Measurements from ENCODE around the gene ICA1L.

DNA sequence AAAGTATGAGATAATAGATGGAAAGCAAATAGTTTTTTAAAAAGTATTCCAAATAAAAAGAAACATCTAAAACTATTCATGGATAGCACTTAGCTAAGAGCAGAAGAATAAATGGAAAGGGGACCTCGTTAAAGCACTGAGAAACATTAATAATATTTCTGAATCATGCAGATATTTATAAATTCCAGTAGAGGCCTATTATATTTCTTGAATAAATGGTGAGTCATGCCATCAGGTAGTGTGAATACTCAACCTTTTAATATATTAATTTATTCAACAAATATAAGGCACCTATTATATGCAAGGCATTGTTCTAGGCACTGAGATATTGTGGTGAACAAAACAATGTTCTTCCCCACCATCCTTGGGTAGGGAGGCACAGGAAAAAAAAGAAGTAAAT lies 53.8 kb downstream of the ICA1L start:
- TF ChIP-seq, protein P1, sequence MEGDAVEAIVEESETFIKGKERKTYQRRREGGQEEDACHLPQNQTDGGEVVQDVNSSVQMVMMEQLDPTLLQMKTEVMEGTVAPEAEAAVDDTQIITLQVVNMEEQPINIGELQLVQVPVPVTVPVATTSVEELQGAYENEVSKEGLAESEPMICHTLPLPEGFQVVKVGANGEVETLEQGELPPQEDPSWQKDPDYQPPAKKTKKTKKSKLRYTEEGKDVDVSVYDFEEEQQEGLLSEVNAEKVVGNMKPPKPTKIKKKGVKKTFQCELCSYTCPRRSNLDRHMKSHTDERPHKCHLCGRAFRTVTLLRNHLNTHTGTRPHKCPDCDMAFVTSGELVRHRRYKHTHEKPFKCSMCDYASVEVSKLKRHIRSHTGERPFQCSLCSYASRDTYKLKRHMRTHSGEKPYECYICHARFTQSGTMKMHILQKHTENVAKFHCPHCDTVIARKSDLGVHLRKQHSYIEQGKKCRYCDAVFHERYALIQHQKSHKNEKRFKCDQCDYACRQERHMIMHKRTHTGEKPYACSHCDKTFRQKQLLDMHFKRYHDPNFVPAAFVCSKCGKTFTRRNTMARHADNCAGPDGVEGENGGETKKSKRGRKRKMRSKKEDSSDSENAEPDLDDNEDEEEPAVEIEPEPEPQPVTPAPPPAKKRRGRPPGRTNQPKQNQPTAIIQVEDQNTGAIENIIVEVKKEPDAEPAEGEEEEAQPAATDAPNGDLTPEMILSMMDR (IDR thresholded peaks at IDR 0.05; ENCODE audit: insufficient read depth, low read depth, low read length) = no peak
- TF ChIP-seq EZH2 (IDR thresholded peaks at IDR 0.05; ENCODE audit: insufficient read depth, low read length) = no peak

Data from astrocyte (in vitro differentiated cells and primary cell).